Effector CD4-positive, alpha-beta T cell (primary cell): ENCODE data around the gene NUF2.
A peak's percentile ranks its signal among the peaks of the same experiment; 100 is the strongest.
"Not testable (repeated sequence)": the region's sequence is repeated elsewhere in the genome, so short reads cannot be mapped to it uniquely, and the experiment has no call there.

ENCODE experiments used
- DNase-seq: peaks from one replicate; pipeline ENCODE4 v3.0.0-alpha.2; 2020
- total RNA-seq: gene quantifications from one replicate; lab custom pipeline; 2026; lab: John Stamatoyannopoulos, UW

Gene NUF2
- 5.3 reads per million, percentile 20 among the genes with 10 or more reads in this experiment for total RNA-seq

- peak; percentile 95 for DNase-seq
Measured at GRCh38 chr1:163321311-163322305, at the start of gene NUF2. Gene NUF2, plus strand, starts transcription at chr1:163321954. Its CDS starts 4,098 bp downstream, at chr1:163326052.

- DNase-seq: no peak
Measured at GRCh38 chr1:163273766-163274441, 47.9 kb upstream of the NUF2 start.

- no peak for DNase-seq
Measured at GRCh38 chr1:163275222-163275621, 46.5 kb upstream of the NUF2 start.

GRCh38 chr1:163278602-163279001 is 43.2 kb upstream of the NUF2 start:
- DNase-seq: no peak

GRCh38 chr1:163284867-163285266 is 36.9 kb upstream of the NUF2 start:
- not testable (repeated sequence) for DNase-seq

GRCh38 chr1:163290025-163290640 is 31.6 kb upstream of the NUF2 start:
- no peak for DNase-seq

- DNase-seq: no peak
Measured at GRCh38 chr1:163291461-163291860, 30.3 kb upstream of the NUF2 start.

- not testable (repeated sequence) for DNase-seq
Measured at GRCh38 chr1:163292153-163292552, 29.6 kb upstream of the NUF2 start.

- not testable (repeated sequence) for DNase-seq
Measured at GRCh38 chr1:163293497-163293896, 28.3 kb upstream of the NUF2 start.

- DNase-seq: no peak
Measured at GRCh38 chr1:163295949-163296348, 25.8 kb upstream of the NUF2 start.

GRCh38 chr1:163296504-163297263 is 25.1 kb upstream of the NUF2 start:
- DNase-seq: no peak

- DNase-seq: no peak
Measured at GRCh38 chr1:163298365-163298764, 23.4 kb upstream of the NUF2 start.

GRCh38 chr1:163300568-163300967 is 21.2 kb upstream of the NUF2 start:
- DNase-seq: no peak

- DNase-seq: no peak
Measured at GRCh38 chr1:163303561-163303960, 18.2 kb upstream of the NUF2 start.

- DNase-seq: no peak
Measured at GRCh38 chr1:163305441-163305840, 16.3 kb upstream of the NUF2 start.

GRCh38 chr1:163307479-163308171 is 14.1 kb upstream of the NUF2 start:
- no peak for DNase-seq

GRCh38 chr1:163308811-163309210 is 12.9 kb upstream of the NUF2 start:
- DNase-seq: no peak

GRCh38 chr1:163315773-163316374 is 5.9 kb upstream of the NUF2 start:
- DNase-seq: peak; percentile 48

GRCh38 chr1:163320891-163321290 is 863 bp upstream of the NUF2 start:
- no peak for DNase-seq

GRCh38 chr1:163323339-163323738 is 1.6 kb downstream of the NUF2 start:
- DNase-seq: not testable (repeated sequence)

- no peak for DNase-seq
Measured at GRCh38 chr1:163331116-163331515, 9.4 kb downstream of the NUF2 start.
